HG03432 (cell line): ENCODE results near the gene B3GALT6.
"Not testable (repeated sequence)": the region's sequence is repeated elsewhere in the genome, so short reads cannot be mapped to it uniquely, and the experiment has no call there.

ENCODE experiments used
- ATAC-seq: cut with Tn5 transposase; IDR thresholded peaks from one replicate; pipeline ENCODE4 v1.9.1; 2021; ENCODE audit warnings: mild to moderate bottlenecking, moderate library complexity; ENCODE audit not compliant: unreplicated experiment

Gene B3GALT6

GRCh38 chr1:1242461-1243265 lies 10.6 kb downstream of the B3GALT6 start:
- ATAC-seq = no peak

GRCh38 chr1:1243266-1243660 lies 11.2 kb downstream of the B3GALT6 start:
- ATAC-seq = no peak

- ATAC-seq = no peak
Observed at GRCh38 chr1:1243807-1244191, 11.8 kb downstream of the B3GALT6 start.

GRCh38 chr1:1244192-1244811 lies 12.3 kb downstream of the B3GALT6 start:
- ATAC-seq = no peak

- ATAC-seq = no peak
Observed at GRCh38 chr1:1245178-1245816, 13.3 kb downstream of the B3GALT6 start.

- ATAC-seq = no peak
Observed at GRCh38 chr1:1245817-1246576, 14.0 kb downstream of the B3GALT6 start.

- no peak for ATAC-seq
Observed at GRCh38 chr1:1246577-1247340, 14.7 kb downstream of the B3GALT6 start, which contains the start of gene C1QTNF12. C1QTNF12 (minus strand) TSS chr1:1246722; CDS start chr1:1246690, 32 bp downstream.

- ATAC-seq = no peak
Observed at GRCh38 chr1:1247341-1247913, 15.4 kb downstream of the B3GALT6 start.

- not testable (repeated sequence) for ATAC-seq
Observed at GRCh38 chr1:1248009-1248913, 16.2 kb downstream of the B3GALT6 start.

- ATAC-seq = peak; percentile 66
Observed at GRCh38 chr1:1250786-1251284, 18.8 kb downstream of the B3GALT6 start.

- ATAC-seq = no peak
Observed at GRCh38 chr1:1253314-1253713, 21.3 kb downstream of the B3GALT6 start.

GRCh38 chr1:1253972-1254666 lies 22.1 kb downstream of the B3GALT6 start:
- no peak for ATAC-seq

- no peak for ATAC-seq
Observed at GRCh38 chr1:1254667-1254998, 22.6 kb downstream of the B3GALT6 start.

- no peak for ATAC-seq
Observed at GRCh38 chr1:1255078-1255477, 23.0 kb downstream of the B3GALT6 start.

- no peak for ATAC-seq
Observed at GRCh38 chr1:1255611-1256010, 23.6 kb downstream of the B3GALT6 start.

- ATAC-seq = no peak
Observed at GRCh38 chr1:1256956-1257871, 25.2 kb downstream of the B3GALT6 start.

GRCh38 chr1:1259119-1259488 lies 27.1 kb downstream of the B3GALT6 start:
- ATAC-seq = no peak
